ENCODE measurements around the gene PSMD3. TPM values are rescaled to one million over a fixed set of nuclear protein-coding genes. Genes with fewer than 3 reads are reported as not detected.
A peak's percentile ranks its signal among the peaks of the same experiment; 100 is the strongest.

Gene PSMD3
- total and polyA plus RNA-seq, 4 donors, result 56.2 to 105 (median 84.8) TPM

- H3K4me1 ChIP-seq (ENCODE audit: control insufficient read depth in 5 of 5, insufficient read depth in 5 of 5, low read length in 5 of 5), result peaks cover 0 to 10% (median 0%) of the 10 kb centered on the region in 5 donors
- no peaks in the 10 kb centered on the region for H3K27me3 ChIP-seq (ENCODE audit: control insufficient read depth in 3 of 3, insufficient read depth in 3 of 3, low read length in 2 of 3)
- DNase-seq (no peak), ATAC-seq (ENCODE audit: insufficient read depth, low FRiP score) (no peak)
- no peak overlapping the region for H3K27ac ChIP-seq (ENCODE audit: low read depth in 1 of 2, low read length in 1 of 2)
- TF ChIP-seq CTCF (IDR thresholded peaks at IDR 0.05; ENCODE audit: control extremely low read depth, extremely low read depth), result no peak
- H3K9me3 ChIP-seq (ENCODE audit: control insufficient read depth in 4 of 4, insufficient read depth in 3 of 4, low read length in 3 of 4), result no peaks in the 10 kb centered on the region
- 90 to 92% methylated on average over 3 of the region's 3 CpGs for WGBS, 2 donors
- H3K9ac ChIP-seq (ENCODE audit: insufficient read depth in 1 of 2, low read length in 2 of 2), result no peak overlapping the region
- H3K4me3 ChIP-seq, result no peak overlapping the region
- no peaks in the 10 kb centered on the region for H3K36me3 ChIP-seq (ENCODE audit: control insufficient read depth in 4 of 4, insufficient read depth in 4 of 4, low read length in 4 of 4)
Measured at GRCh38 chr17:39939106-39939505, 41.5 kb upstream of the PSMD3 start.

GRCh38 chr17:39939588-39940419 is 40.8 kb upstream of the PSMD3 start:
- TF ChIP-seq CTCF (IDR thresholded peaks at IDR 0.05; ENCODE audit: control extremely low read depth, extremely low read depth), result no peak
- no peak overlapping the region for H3K4me3 ChIP-seq
- peaks cover 0 to 10% (median 0%) of the 10 kb centered on the region in 5 donors for H3K4me1 ChIP-seq (ENCODE audit: control insufficient read depth in 5 of 5, insufficient read depth in 5 of 5, low read length in 5 of 5)
- no peaks in the 10 kb centered on the region for H3K27me3 ChIP-seq (ENCODE audit: control insufficient read depth in 3 of 3, insufficient read depth in 3 of 3, low read length in 2 of 3)
- DNase-seq, result peak; percentile 61 to 78 (median 74)
- WGBS, 2 donors, result 66 to 67% methylated on average over 6 of the region's 6 CpGs
- H3K36me3 ChIP-seq (ENCODE audit: control insufficient read depth in 4 of 4, insufficient read depth in 4 of 4, low read length in 4 of 4), result no peaks in the 10 kb centered on the region
- H3K27ac ChIP-seq (ENCODE audit: low read depth in 1 of 2, low read length in 1 of 2), result no peak overlapping the region
- H3K9ac ChIP-seq (ENCODE audit: insufficient read depth in 1 of 2, low read length in 2 of 2), result no peak overlapping the region
- ATAC-seq (ENCODE audit: insufficient read depth, low FRiP score), result no peak
- H3K9me3 ChIP-seq (ENCODE audit: control insufficient read depth in 4 of 4, insufficient read depth in 3 of 4, low read length in 3 of 4), result no peaks in the 10 kb centered on the region

GRCh38 chr17:39943702-39944392 is 36.8 kb upstream of the PSMD3 start:
- no peaks in the 10 kb centered on the region for H3K9me3 ChIP-seq (ENCODE audit: control insufficient read depth in 4 of 4, insufficient read depth in 3 of 4, low read length in 3 of 4)
- ATAC-seq (ENCODE audit: insufficient read depth, low FRiP score) (no peak), DNase-seq (no peak)
- H3K9ac ChIP-seq (ENCODE audit: insufficient read depth in 1 of 2, low read length in 2 of 2), result no peak overlapping the region
- no peaks in the 10 kb centered on the region for H3K36me3 ChIP-seq (ENCODE audit: control insufficient read depth in 4 of 4, insufficient read depth in 4 of 4, low read length in 4 of 4)
- peaks cover 0 to 10% (median 4%) of the 10 kb centered on the region in 5 donors for H3K4me1 ChIP-seq (ENCODE audit: control insufficient read depth in 5 of 5, insufficient read depth in 5 of 5, low read length in 5 of 5)
- no peaks in the 10 kb centered on the region for H3K27me3 ChIP-seq (ENCODE audit: control insufficient read depth in 3 of 3, insufficient read depth in 3 of 3, low read length in 2 of 3)
- WGBS, 2 donors, result 82 to 90% methylated on average over 14 of the region's 14 CpGs
- no peak overlapping the region for H3K27ac ChIP-seq (ENCODE audit: low read depth in 1 of 2, low read length in 1 of 2)
- no peak overlapping the region for H3K4me3 ChIP-seq
- TF ChIP-seq CTCF (IDR thresholded peaks at IDR 0.05; ENCODE audit: control extremely low read depth, extremely low read depth), result no peak
